Mammary epithelial cell (primary cell): ENCODE results near the gene JTB.
"Not testable (repeated sequence)": the region's sequence is repeated elsewhere in the genome, so short reads cannot be mapped to it uniquely, and the experiment has no call there.

ENCODE experiments used
- CTCF ChIP-seq, 2 donors: IDR thresholded peaks in 1 of 2; conservative IDR thresholded peaks in 1 of 2; 2 replicates each; pipeline ENCODE4 v1.5.1; 2011 to 2012; ENCODE audit warnings: inconsistent platforms in 2 of 2, low read length in 2 of 2, mild to moderate bottlenecking in 2 of 2, control low read depth in 1 of 2, low read depth in 1 of 2; ENCODE audit not compliant: insufficient read depth in 1 of 2; ENCODE audit errors: extremely low read depth in 1 of 2
- EZH2 ChIP-seq: IDR thresholded peaks from 2 replicates; pipeline ENCODE4 v1.6.1; 2012; ENCODE audit warnings: low read length, inconsistent platforms, borderline replicate concordance

GRCh38 chr1:153979091-153979490, 1.6 kb upstream of the JTB start:
- TF ChIP-seq CTCF (conservative IDR thresholded peaks at IDR 0.05 in 1 of 2, IDR thresholded peaks at IDR 0.05 in 1 of 2; ENCODE audit: extremely low read depth in 1 of 2, insufficient read depth in 1 of 2, low read depth in 1 of 2, low read length in 2 of 2); EZH2: not testable (repeated sequence)
